SJCRH30 (cell line): ENCODE data around the gene CD151. TPM values are rescaled to one million over a fixed set of nuclear protein-coding genes. Genes with fewer than 3 reads are reported as not detected.
A peak's percentile ranks its signal among the peaks of the same experiment; 100 is the strongest.

Experiments
- DNase-seq, 2 experiments: peaks; one replicate each; pipeline ENCODE4 v3.0.0-alpha.2; 2015 to 2020
- H3K27ac ChIP-seq: fragments of 250-450 bp; sonication (Bioruptor Pico); 2 replicates; pipeline ENCODE4 v1.5.1; 2020; ENCODE audit warnings: mild to moderate bottlenecking, moderate library complexity
- H3K27me3 ChIP-seq: fragments of 250-450 bp; sonication (Bioruptor Pico); 2 replicates; pipeline ENCODE4 v1.5.1; 2020; ENCODE audit warnings: mild to moderate bottlenecking, moderate library complexity
- H3K36me3 ChIP-seq: fragments of 250-450 bp; sonication (Bioruptor Pico); 2 replicates; pipeline ENCODE4 v1.5.1; 2020; ENCODE audit warnings: mild to moderate bottlenecking, moderate library complexity
- H3K4me1 ChIP-seq: fragments of 250-450 bp; sonication (Bioruptor Pico); 2 replicates; pipeline ENCODE4 v1.5.1; 2020; ENCODE audit warnings: mild to moderate bottlenecking, moderate library complexity
- H3K4me3 ChIP-seq: fragments of 250-450 bp; sonication (Bioruptor Pico); 2 replicates; pipeline ENCODE4 v1.5.1; 2020; ENCODE audit warnings: mild to moderate bottlenecking, moderate library complexity
- H3K9me3 ChIP-seq: fragments of 250-450 bp; sonication (Bioruptor Pico); replicated peaks from 2 replicates; pipeline ENCODE4 v1.5.1; 2020; ENCODE audit warnings: mild to moderate bottlenecking, moderate library complexity
- total RNA-seq: library from RNA; depleted of rRNA; stranded (reverse); fragments of >200 nt; shearing (Covaris generic); gene quantifications from 2 replicates; pipeline ENCODE4 v1.2.3, GENCODE V29; 2014; rRNA removed

Gene CD151
- total RNA-seq, result 122 and 133 TPM in 2 replicates

GRCh38 chr11:832529-833113, at the start of gene CD151:
Gene CD151 (plus strand): TSS chr11:832952. CDS start chr11:836070, 3,118 bp downstream.
- peaks cover 18% of the 10 kb centered on the region for H3K36me3 ChIP-seq
- no peaks in the 10 kb centered on the region for H3K27me3 ChIP-seq
- H3K9me3 ChIP-seq, result no peaks in the 10 kb centered on the region
- peak within 1 kb of the TSS; percentile 86 for H3K4me3 ChIP-seq
- peaks cover 35% of the 10 kb centered on the region for H3K4me1 ChIP-seq
- peak in 1 of 2 experiments; percentile 76 for DNase-seq
- peak within 1 kb of the TSS; percentile 82 for H3K27ac ChIP-seq

- Histone ChIP-seq H3K36me3 (no peaks in the 10 kb centered on the region), H3K4me3 (no peak overlapping the region), H3K4me1 (peaks cover 9% of the 10 kb centered on the region), H3K27ac (no peak overlapping the region), H3K9me3 (no peaks in the 10 kb centered on the region), H3K27me3 (no peaks in the 10 kb centered on the region)
- peak; percentile 72 to 76 for DNase-seq
Observed at GRCh38 chr11:783581-784015, 49.2 kb upstream of the CD151 start.

- no peak overlapping the region for H3K27ac ChIP-seq
- DNase-seq, result peak; percentile 54 to 60
- H3K4me1 ChIP-seq, result peaks cover 23% of the 10 kb centered on the region
- H3K27me3 ChIP-seq, result no peaks in the 10 kb centered on the region
- no peaks in the 10 kb centered on the region for H3K9me3 ChIP-seq
- H3K36me3 ChIP-seq, result no peaks in the 10 kb centered on the region
- no peak overlapping the region for H3K4me3 ChIP-seq
Observed at GRCh38 chr11:786235-787083, 46.3 kb upstream of the CD151 start.

- no peak for DNase-seq
- no peaks in the 10 kb centered on the region for H3K36me3 ChIP-seq
- H3K27me3 ChIP-seq, result no peaks in the 10 kb centered on the region
- no peak overlapping the region for H3K4me3 ChIP-seq
- peaks cover 23% of the 10 kb centered on the region for H3K4me1 ChIP-seq
- no peaks in the 10 kb centered on the region for H3K9me3 ChIP-seq
- no peak overlapping the region for H3K27ac ChIP-seq
Observed at GRCh38 chr11:787084-787675, 45.6 kb upstream of the CD151 start.

- Histone ChIP-seq H3K4me1 (peaks cover 23% of the 10 kb centered on the region), H3K9me3 (no peaks in the 10 kb centered on the region), H3K36me3 (no peaks in the 10 kb centered on the region), H3K4me3 (no peak overlapping the region), H3K27me3 (no peaks in the 10 kb centered on the region), H3K27ac (no peak overlapping the region)
- no peak for DNase-seq
Observed at GRCh38 chr11:788009-788640, 44.6 kb upstream of the CD151 start.

- peak overlapping the region; percentile 33 for H3K4me3 ChIP-seq
Observed at GRCh38 chr11:788953-789940, 43.5 kb upstream of the CD151 start.

GRCh38 chr11:789943-790342, 42.8 kb upstream of the CD151 start, which contains the start of gene CEND1:
Gene CEND1 (minus strand): TSS chr11:790090. CDS start chr11:788576, 1,514 bp downstream.
- Histone ChIP-seq H3K4me1 (peaks cover 23% of the 10 kb centered on the region), H3K36me3 (no peaks in the 10 kb centered on the region), H3K4me3 (peak within 1 kb of the TSS; percentile 33), H3K27ac (peak within 1 kb of the TSS; percentile 34), H3K27me3 (no peaks in the 10 kb centered on the region), H3K9me3 (no peaks in the 10 kb centered on the region)
- peak in 1 of 2 experiments; percentile 52 for DNase-seq

More at GRCh38 chr11:788953-789940, 43.5 kb upstream of the CD151 start:
- Histone ChIP-seq H3K27ac (peak overlapping the region; percentile 34), H3K9me3 (no peaks in the 10 kb centered on the region), H3K27me3 (no peaks in the 10 kb centered on the region), H3K36me3 (no peaks in the 10 kb centered on the region), H3K4me1 (peaks cover 23% of the 10 kb centered on the region)
- DNase-seq, result peak; percentile 62 to 66

- no peaks in the 10 kb centered on the region for H3K36me3 ChIP-seq
- DNase-seq, result peak; percentile 61 to 65
- H3K9me3 ChIP-seq, result no peaks in the 10 kb centered on the region
- peaks cover 32% of the 10 kb centered on the region for H3K4me1 ChIP-seq
- H3K27me3 ChIP-seq, result no peaks in the 10 kb centered on the region
- H3K4me3 ChIP-seq, result no peak overlapping the region
- no peak overlapping the region for H3K27ac ChIP-seq
Observed at GRCh38 chr11:790721-791564, 41.8 kb upstream of the CD151 start.

GRCh38 chr11:791658-792534, 40.9 kb upstream of the CD151 start:
- Histone ChIP-seq H3K4me3 (no peak overlapping the region), H3K9me3 (no peaks in the 10 kb centered on the region), H3K27ac (no peak overlapping the region), H3K4me1 (peaks cover 31% of the 10 kb centered on the region), H3K27me3 (no peaks in the 10 kb centered on the region), H3K36me3 (no peaks in the 10 kb centered on the region)
- peak in 1 of 2 experiments; percentile 2 for DNase-seq

GRCh38 chr11:792535-792821, 40.3 kb upstream of the CD151 start:
- Histone ChIP-seq H3K27ac (no peak overlapping the region), H3K4me3 (no peak overlapping the region), H3K4me1 (peaks cover 32% of the 10 kb centered on the region), H3K9me3 (no peaks in the 10 kb centered on the region), H3K27me3 (no peaks in the 10 kb centered on the region), H3K36me3 (no peaks in the 10 kb centered on the region)
- DNase-seq, result no peak

GRCh38 chr11:792873-793272, 39.9 kb upstream of the CD151 start:
- Histone ChIP-seq H3K4me3 (no peak overlapping the region), H3K36me3 (no peaks in the 10 kb centered on the region), H3K27me3 (no peaks in the 10 kb centered on the region), H3K27ac (no peak overlapping the region), H3K4me1 (peaks cover 32% of the 10 kb centered on the region), H3K9me3 (no peaks in the 10 kb centered on the region)
- DNase-seq, result no peak

GRCh38 chr11:793556-793955, 39.2 kb upstream of the CD151 start:
- DNase-seq, result peak in 1 of 2 experiments; percentile 4
- H3K27ac ChIP-seq, result no peak overlapping the region
- peaks cover 31% of the 10 kb centered on the region for H3K4me1 ChIP-seq
- H3K27me3 ChIP-seq, result no peaks in the 10 kb centered on the region
- no peaks in the 10 kb centered on the region for H3K36me3 ChIP-seq
- H3K9me3 ChIP-seq, result no peaks in the 10 kb centered on the region
- H3K4me3 ChIP-seq, result no peak overlapping the region
